Testis (tissue), 3 donors: ENCODE data around the gene CRIP1. TPM values are rescaled to one million over a fixed set of nuclear protein-coding genes. Genes with fewer than 3 reads are reported as not detected.
A peak's percentile ranks its signal among the peaks of the same experiment; 100 is the strongest.

Experiments used
- DNase-seq: peaks from one replicate; pipeline ENCODE4 v3.0.0-alpha.2; 2019
- H3K27ac ChIP-seq, 2 donors: fragments of 200-600 bp; sonication (generic); one replicate each; pipeline ENCODE4 v1.5.1; 2019
- H3K27me3 ChIP-seq: fragments of 200-600 bp; sonication (generic); one replicate; pipeline ENCODE4 v1.5.1; 2019
- H3K36me3 ChIP-seq: fragments of 200-600 bp; sonication (generic); one replicate; pipeline ENCODE4 v1.5.1; 2017; ENCODE audit warnings: low read depth; ENCODE audit errors: missing control alignments
- H3K4me1 ChIP-seq: fragments of 200-600 bp; sonication (generic); one replicate; pipeline ENCODE4 v1.5.1; 2019
- H3K4me3 ChIP-seq, 2 donors: fragments of 200-600 bp; sonication (generic); one replicate each; pipeline ENCODE4 v1.5.1; 2017 to 2019
- H3K9me3 ChIP-seq: fragments of 200-600 bp; sonication (generic); one replicate; pipeline ENCODE4 v1.5.1; 2017
- CTCF ChIP-seq, 3 experiments: fragments of 450-650 bp in 2 of 3; fragments of 200-600 bp in 1 of 3; sonication (generic) in 1 of 3; IDR thresholded peaks; one replicate each; pipeline ENCODE4 v1.5.1; 2016 to 2019; ENCODE audit warnings: antibody characterized with exemption in 3 of 3, mild to moderate bottlenecking in 2 of 3, moderate library complexity in 1 of 3
- POLR2A ChIP-seq: fragments of 450-650 bp; IDR thresholded peaks from one replicate; pipeline ENCODE4 v1.6.1; 2017; ENCODE audit warnings: antibody characterized with exemption, mild to moderate bottlenecking, moderate library complexity
- WGBS, 2 donors: methylation state at CpG; one replicate each; pipeline ENCODE4 v1.1.5; 2018; 5-methylcytosine and 5-hydroxymethylcytosine counted together
- intact Hi-C: fragments of 100-400 bp; cut with DNase I; formaldehyde crosslinking; loops from one replicate; pipeline ENCODE4 v1.15.1; 2023; ENCODE audit warnings: low total_unique reads
- polyA plus RNA-seq: library from polyadenylated mRNA; stranded (reverse); fragments of 350-450 nt; fragmentation: Illumina TruSeq; extraction: RNeasy Lipid Tissue Mini Kit (QIAGEN cat#74804); gene quantifications from one replicate; pipeline ENCODE4 v1.2.3, GENCODE V29; 2014; ENCODE audit warnings: low read depth, low replicate concordance; ENCODE audit not compliant: insufficient read depth
- total RNA-seq, 2 donors: library from RNA; depleted of rRNA; stranded (reverse); fragments of >200 nt; gene quantifications; one replicate each; pipeline ENCODE4 v1.2.3, GENCODE V29; 2016

The CRIP1 gene
- total and polyA plus RNA-seq, 3 donors from 2014 or later, result 3.0 to 154 (median 4.4) TPM

GRCh38 chr14:105472486-105472991 is 14.1 kb upstream of the CRIP1 start:
- H3K9me3 ChIP-seq, result no peaks in the 10 kb centered on the region
- no peak overlapping the region for H3K4me3 ChIP-seq
- DNase-seq, result no peak
- H3K4me1 ChIP-seq, result peaks cover 50% of the 10 kb centered on the region
- no peak overlapping the region for H3K27ac ChIP-seq
- H3K36me3 ChIP-seq, result no peaks in the 10 kb centered on the region
- TF ChIP-seq POLR2A (no peak), CTCF (IDR thresholded peaks at IDR 0.05) (no peak)
- intact Hi-C loops, result no loop called here
- H3K27me3 ChIP-seq, result no peaks in the 10 kb centered on the region
- WGBS, 2 donors, result 65 to 84% methylated on average over 6 to 12 of the region's 12 CpGs

- Histone ChIP-seq H3K36me3 (no peaks in the 10 kb centered on the region), H3K4me3 (peak overlapping the region in 1 of 2 donors; percentile 55), H3K27me3 (peaks cover 2% of the 10 kb centered on the region), H3K9me3 (no peaks in the 10 kb centered on the region), H3K27ac (peak overlapping the region; percentile 8 to 26), H3K4me1 (peaks cover 54% of the 10 kb centered on the region)
- TF ChIP-seq CTCF (IDR thresholded peaks at IDR 0.05), result no peak
- no peak for TF ChIP-seq POLR2A
- DNase-seq, result no peak
- WGBS, 2 donors, result 30 to 42% methylated on average over 2 to 7 of the region's 7 CpGs
- intact Hi-C loops, result no loop called here
These were observed 13.5 kb upstream of the CRIP1 start for GRCh38 chr14:105473033-105473676.

- peak overlapping the region; percentile 55 to 57 for H3K4me3 ChIP-seq
- peak overlapping the region; percentile 8 to 26 for H3K27ac ChIP-seq
- H3K4me1 ChIP-seq, result peaks cover 54% of the 10 kb centered on the region
- peaks cover 3% of the 10 kb centered on the region for H3K27me3 ChIP-seq
- intact Hi-C loops, result no loop called here
- TF ChIP-seq POLR2A (no peak), CTCF (IDR thresholded peaks at IDR 0.05) (no peak)
- WGBS, 2 donors, result 6% methylated on average over 46 of the region's 60 CpGs; no CpG with 5 or more reads in 1 of the 2 donors
- peak; percentile 78 for DNase-seq
- no peaks in the 10 kb centered on the region for H3K9me3 ChIP-seq
- H3K36me3 ChIP-seq, result no peaks in the 10 kb centered on the region
These were observed 12.8 kb upstream of the CRIP1 start for GRCh38 chr14:105473677-105474482.

GRCh38 chr14:105474483-105475268 is 12.0 kb upstream of the CRIP1 start, which contains the start of gene CRIP2:
CRIP2 (plus strand) TSS chr14:105474821; CDS start chr14:105474863, 42 bp downstream.
- Histone ChIP-seq H3K27me3 (peaks cover 3% of the 10 kb centered on the region), H3K36me3 (no peaks in the 10 kb centered on the region), H3K9me3 (no peaks in the 10 kb centered on the region), H3K4me1 (peaks cover 51% of the 10 kb centered on the region), H3K27ac (peak within 1 kb of the TSS; percentile 26 to 79), H3K4me3 (peak within 1 kb of the TSS; percentile 55 to 62)
- DNase-seq, result no peak
- WGBS, 2 donors, result 4% methylated on average over 8 of the region's 118 CpGs; no CpG with 5 or more reads in 1 of the 2 donors
- intact Hi-C loops, result no loop called here
- no peak for TF ChIP-seq CTCF (IDR thresholded peaks at IDR 0.05)
- TF ChIP-seq POLR2A, result no peak
